KOPT-K1 (cell line): Measurements from ENCODE around the gene SNX21.

Source experiments
- H3K27ac ChIP-seq: fragments of 200-600 bp; sonication (generic); 2 replicates; pipeline ENCODE4 v1.5.1; 2016; ENCODE audit warnings: antibody characterized with exemption, mild to moderate bottlenecking, low read depth, low read length; ENCODE audit not compliant: poor library complexity, severe bottlenecking
- H3K36me3 ChIP-seq: fragments of 200-600 bp; sonication (generic); 2 replicates; pipeline ENCODE4 v1.5.1; 2017; ENCODE audit warnings: antibody characterized with exemption, mild to moderate bottlenecking, low read length, moderate library complexity; ENCODE audit not compliant: insufficient read depth
- H3K9me3 ChIP-seq: fragments of 200-600 bp; sonication (generic); 2 replicates; pipeline ENCODE4 v1.5.1; 2017; ENCODE audit warnings: antibody characterized with exemption, low read length, mild to moderate bottlenecking; ENCODE audit not compliant: insufficient read depth, poor library complexity, severe bottlenecking

Gene SNX21

GRCh38 chr20:45874576-45874975 lies 41.0 kb downstream of the SNX21 start:
- no peaks in the 10 kb centered on the region for H3K9me3 ChIP-seq
- H3K36me3 ChIP-seq = peaks cover 18% of the 10 kb centered on the region; the same call in 1 of the 2 replicates
- no peak overlapping the region for H3K27ac ChIP-seq

DNA sequence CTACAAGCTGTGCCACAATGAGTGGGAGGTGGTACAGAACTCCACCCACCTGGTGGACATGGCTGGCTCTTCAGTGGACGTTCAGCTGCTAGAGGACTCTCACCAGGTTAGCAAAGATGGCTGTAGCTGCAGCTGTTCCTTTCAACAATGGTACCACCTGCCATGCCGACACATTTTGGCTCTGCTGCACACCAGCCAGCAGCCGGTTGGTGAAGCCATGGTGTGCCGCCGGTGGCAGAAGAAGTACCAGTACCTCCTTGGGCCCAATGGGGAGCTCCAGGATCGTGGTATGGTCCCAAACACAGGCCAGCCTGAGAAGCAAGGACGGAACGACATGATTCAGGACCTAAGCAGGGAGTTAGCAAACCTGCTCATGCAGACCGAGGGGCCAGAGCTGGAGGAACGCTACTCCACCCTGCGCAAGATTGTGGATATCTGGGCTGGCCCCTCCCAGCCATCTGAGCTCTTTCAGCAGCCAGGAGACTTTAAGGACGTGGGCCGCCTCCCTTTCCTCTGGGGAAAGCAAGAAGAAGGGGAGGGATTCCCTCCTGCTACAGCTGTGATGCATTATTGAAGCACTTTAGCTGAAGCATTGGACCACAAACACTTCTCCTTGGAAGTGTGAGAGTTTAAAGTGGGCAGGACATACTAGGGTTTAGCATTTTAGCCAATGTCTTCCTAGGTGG lies 44.6 kb downstream of the SNX21 start:
- Histone ChIP-seq H3K27ac (no peak overlapping the region), H3K36me3 (peaks cover 28% of the 10 kb centered on the region), H3K9me3 (no peaks in the 10 kb centered on the region)

GRCh38 chr20:45880988-45881788 lies 47.6 kb downstream of the SNX21 start, which contains the start of gene ZSWIM1:
Gene ZSWIM1, plus strand, starts transcription at chr20:45881227. Its CDS starts 1,366 bp downstream, at chr20:45882593.
- peaks cover 41% of the 10 kb centered on the region for H3K36me3 ChIP-seq

GRCh38 chr20:45882469-45883099 lies 49.0 kb downstream of the SNX21 start:
- no peaks in the 10 kb centered on the region for H3K9me3 ChIP-seq
- peak overlapping the region; percentile 35 for H3K27ac ChIP-seq
- peaks cover 42% of the 10 kb centered on the region for H3K36me3 ChIP-seq

More at GRCh38 chr20:45880988-45881788, 47.6 kb downstream of the SNX21 start, which contains the start of gene ZSWIM1:
- H3K27ac ChIP-seq = peak within 1 kb of the TSS; percentile 90
- no peaks in the 10 kb centered on the region for H3K9me3 ChIP-seq

- Histone ChIP-seq H3K27ac (peak overlapping the region; percentile 35), H3K9me3 (no peaks in the 10 kb centered on the region), H3K36me3 (peaks cover 37% of the 10 kb centered on the region)
Observed at GRCh38 chr20:45883100-45883469, 49.5 kb downstream of the SNX21 start.

DNA sequence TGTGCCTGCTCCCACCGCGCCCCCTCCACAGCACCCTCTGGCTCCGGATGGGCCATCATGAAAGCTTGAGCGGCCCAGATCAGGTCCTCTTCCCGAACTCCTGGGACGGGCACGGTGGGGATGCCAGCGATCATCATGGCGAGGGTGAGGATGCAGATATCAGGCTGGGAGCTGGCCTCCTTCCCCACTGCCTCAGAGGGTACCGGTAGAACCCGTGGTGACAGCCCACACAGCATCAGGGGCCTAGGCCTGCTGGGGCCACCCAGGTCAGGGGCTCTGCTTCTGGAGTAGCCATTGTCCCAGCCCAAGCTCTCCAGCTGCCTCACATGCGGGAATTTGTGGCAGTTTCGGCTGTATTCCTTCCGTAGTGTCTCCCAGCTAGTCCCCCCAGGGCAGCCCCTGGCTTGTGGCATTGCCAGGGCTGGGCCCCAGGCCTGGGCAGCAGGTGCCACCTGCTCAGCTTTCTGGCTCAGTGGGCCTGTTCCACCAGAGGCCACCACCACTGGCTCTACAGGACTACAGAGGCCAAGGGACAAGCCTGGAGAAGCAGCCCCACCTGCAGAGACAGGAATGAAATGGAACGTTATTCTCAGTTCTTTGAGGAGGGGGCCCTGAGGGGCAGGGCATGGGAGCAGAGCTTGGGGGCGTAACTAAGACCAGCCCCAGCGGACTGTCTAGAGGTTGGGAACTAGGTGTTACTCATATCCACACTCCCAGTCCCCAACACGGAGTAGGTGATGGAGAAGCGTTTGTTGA lies 53.2 kb downstream of the SNX21 start:
- H3K27ac ChIP-seq = peak overlapping the region; percentile 23
- no peaks in the 10 kb centered on the region for H3K9me3 ChIP-seq
- H3K36me3 ChIP-seq = peaks cover 32% of the 10 kb centered on the region

DNA sequence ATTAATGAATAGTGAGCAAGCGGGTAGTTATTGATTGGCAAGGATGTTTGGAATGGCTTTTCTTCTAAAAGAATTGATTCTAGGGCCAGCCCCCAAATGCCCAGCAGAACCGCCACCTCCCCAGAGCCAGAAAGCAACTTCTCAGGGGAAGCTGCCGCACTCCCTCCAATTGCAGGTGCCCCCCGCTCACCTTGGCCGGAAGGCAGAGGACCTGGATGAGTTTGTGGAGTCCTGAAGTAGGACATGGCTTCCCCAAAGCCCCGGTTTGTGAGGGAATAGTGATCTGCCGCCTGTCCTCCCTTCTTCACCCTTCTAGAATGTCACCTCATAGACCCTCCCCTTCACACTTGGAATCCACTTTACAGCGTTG lies 53.7 kb downstream of the SNX21 start, which contains the start of gene SPATA25:
Gene SPATA25 (minus strand): TSS at position 277 of the 370 bp plus-strand sequence. CDS start 32 bp downstream, at position 245.
- H3K9me3 ChIP-seq = no peaks in the 10 kb centered on the region
- H3K36me3 ChIP-seq = peaks cover 32% of the 10 kb centered on the region
- peak within 1 kb of the TSS; percentile 23 for H3K27ac ChIP-seq

GRCh38 chr20:45888681-45889080 lies 55.1 kb downstream of the SNX21 start:
- Histone ChIP-seq H3K9me3 (no peaks in the 10 kb centered on the region), H3K36me3 (peaks cover 29% of the 10 kb centered on the region), H3K27ac (no peak overlapping the region)

- Histone ChIP-seq H3K36me3 (peaks cover 38% of the 10 kb centered on the region), H3K9me3 (no peaks in the 10 kb centered on the region), H3K27ac (peak overlapping the region; percentile 69)
Observed at GRCh38 chr20:45890077-45890984, 56.7 kb downstream of the SNX21 start.

GRCh38 chr20:45890985-45891983 lies 57.7 kb downstream of the SNX21 start, which contains the start of the genes CTSA and NEURL2:
Gene CTSA, plus strand, starts transcription at chr20:45891335. Its CDS starts 234 bp downstream, at chr20:45891569.
Gene NEURL2, minus strand, starts transcription at chr20:45891208. Its CDS starts 217 bp downstream, at chr20:45890991.
- H3K36me3 ChIP-seq = peaks cover 38% of the 10 kb centered on the region
- H3K9me3 ChIP-seq = no peaks in the 10 kb centered on the region
- H3K27ac ChIP-seq = peak within 1 kb of the TSS; percentile 69

DNA sequence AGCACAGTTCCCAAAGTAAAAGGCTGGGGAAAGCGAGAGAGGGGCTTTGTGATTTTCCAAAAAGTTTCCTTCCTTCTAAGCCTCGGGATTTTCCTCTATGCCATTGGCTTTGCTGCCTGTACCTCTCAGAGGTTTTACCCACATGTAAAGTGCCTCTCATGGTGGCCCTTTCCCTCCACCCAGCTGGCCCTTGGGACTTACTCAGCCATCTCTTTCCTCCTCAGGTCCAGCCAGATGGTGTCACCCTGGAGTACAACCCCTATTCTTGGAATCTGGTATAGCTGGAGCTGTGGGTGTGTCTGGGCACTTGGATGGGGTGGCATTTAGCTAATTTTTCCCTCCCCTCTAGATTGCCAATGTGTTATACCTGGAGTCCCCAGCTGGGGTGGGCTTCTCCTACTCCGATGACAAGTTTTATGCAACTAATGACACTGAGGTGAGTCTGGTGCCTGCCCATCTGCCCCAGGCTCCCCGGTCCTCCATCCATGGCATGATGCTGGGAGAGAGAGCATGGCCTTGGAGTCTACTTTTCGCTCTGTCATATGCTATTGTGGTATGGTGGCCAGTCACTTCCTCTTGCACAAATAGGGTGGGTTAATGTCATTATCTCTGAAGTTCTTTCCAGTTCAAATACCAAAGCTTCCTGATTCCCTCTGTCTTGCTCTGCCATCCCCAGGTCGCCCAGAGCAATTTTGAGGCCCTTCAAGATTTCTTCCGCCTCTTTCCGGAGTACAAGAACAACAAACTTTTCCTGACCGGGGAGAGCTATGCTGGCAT lies 58.6 kb downstream of the SNX21 start:
- peaks cover 39% of the 10 kb centered on the region for H3K36me3 ChIP-seq
- no peak overlapping the region for H3K27ac ChIP-seq
- H3K9me3 ChIP-seq = no peaks in the 10 kb centered on the region
